Activated naive CD8-positive, alpha-beta T cell treated with anti-CD3 and anti-CD28 coated beads, Interleukin-2, amount 50 U/mL, for 24 hours (primary cell): ENCODE results near the gene OGFOD3.

ENCODE experiments used
- ATAC-seq: fragments of 150-1000 bp; cut with Tn5 transposase; one replicate; pipeline ENCODE4 v1.10.0; 2021
- DNase-seq: peaks from one replicate; pipeline ENCODE4 v3.0.0; 2021
- H3K27ac Mint-ChIP-seq: one replicate; pipeline ENCODE4 v1.8.0; 2021; ENCODE audit warnings: mild to moderate bottlenecking, mixed read lengths
- H3K27me3 Mint-ChIP-seq: one replicate; pipeline ENCODE4 v1.8.0; 2021; ENCODE audit warnings: mixed read lengths
- H3K36me3 Mint-ChIP-seq: one replicate; pipeline ENCODE4 v1.8.0; 2021; ENCODE audit warnings: low read depth, mixed read lengths
- H3K4me1 Mint-ChIP-seq: one replicate; pipeline ENCODE4 v1.8.0; 2021; ENCODE audit warnings: mixed read lengths
- H3K4me3 Mint-ChIP-seq: one replicate; pipeline ENCODE4 v1.8.0; 2021; ENCODE audit warnings: mild to moderate bottlenecking, moderate library complexity, mixed read lengths
- H3K9me3 Mint-ChIP-seq: one replicate; pipeline ENCODE4 v1.8.0; 2021; ENCODE audit warnings: mixed read lengths

OGFOD3 gene

DNA sequence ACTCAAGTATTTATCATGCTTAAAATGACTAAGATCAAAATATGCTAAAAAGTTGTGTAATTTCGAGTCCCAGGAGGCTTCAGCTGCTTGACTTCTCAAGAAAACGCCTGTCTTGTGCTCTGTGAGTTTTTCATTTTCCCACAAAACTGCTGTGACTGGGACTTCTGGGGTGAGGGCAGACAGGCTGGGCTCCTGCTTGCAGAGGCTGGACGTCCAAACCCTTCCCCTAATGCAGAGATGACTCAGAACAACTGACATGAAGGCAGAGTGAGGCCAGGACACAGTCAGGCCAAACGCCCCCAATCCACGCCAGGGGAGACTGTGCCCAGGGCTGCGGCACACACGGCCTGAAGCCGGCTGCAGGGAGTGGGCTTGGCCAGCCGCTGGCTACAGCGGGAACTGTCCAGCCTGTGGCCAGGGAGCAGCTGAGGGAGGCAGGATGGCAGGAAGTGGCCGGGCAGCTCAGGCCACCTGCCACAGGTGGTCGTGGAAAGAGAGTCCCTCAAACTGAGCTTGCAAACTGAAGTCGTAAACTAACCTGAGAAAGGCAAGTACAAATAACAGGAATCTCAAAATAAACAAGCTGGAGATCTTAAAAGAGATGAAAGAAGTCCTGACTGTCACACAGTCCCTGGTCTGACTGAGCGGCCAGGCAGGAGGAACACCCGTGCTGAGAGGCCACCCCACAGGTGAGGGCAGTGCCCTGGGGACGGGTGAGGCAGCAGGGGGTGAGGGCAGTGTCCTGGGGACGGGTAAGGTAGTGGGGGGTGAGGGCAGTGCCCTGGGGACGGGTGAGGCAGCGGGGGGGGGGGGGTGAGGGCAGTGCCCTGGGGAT is 21.6 kb downstream of the OGFOD3 start:
- Mint-ChIP-seq H3K27ac (no peak overlapping the region), H3K4me3 (no peak overlapping the region), H3K27me3 (no peaks in the 10 kb centered on the region), H3K9me3 (no peaks in the 10 kb centered on the region), H3K4me1 (peaks cover 11% of the 10 kb centered on the region), H3K36me3 (peaks cover 5% of the 10 kb centered on the region)
- DNase-seq (no peak), ATAC-seq (no peak)

GRCh38 chr17:82394278-82394677 is 24.1 kb downstream of the OGFOD3 start:
- no peaks in the 10 kb centered on the region for H3K36me3 Mint-ChIP-seq
- no peak overlapping the region for H3K4me3 Mint-ChIP-seq
- H3K27me3 Mint-ChIP-seq = no peaks in the 10 kb centered on the region
- no peak overlapping the region for H3K27ac Mint-ChIP-seq
- H3K4me1 Mint-ChIP-seq = no peaks in the 10 kb centered on the region
- no peak for ATAC-seq
- no peak for DNase-seq
- no peaks in the 10 kb centered on the region for H3K9me3 Mint-ChIP-seq

GRCh38 chr17:82392941-82393340 is 25.4 kb downstream of the OGFOD3 start:
- Mint-ChIP-seq H3K27me3 (no peaks in the 10 kb centered on the region), H3K36me3 (no peaks in the 10 kb centered on the region), H3K9me3 (no peaks in the 10 kb centered on the region), H3K27ac (no peak overlapping the region), H3K4me3 (no peak overlapping the region), H3K4me1 (no peaks in the 10 kb centered on the region)
- no peak for ATAC-seq
- DNase-seq = no peak

- no peak for DNase-seq
- ATAC-seq = no peak
- H3K27me3 Mint-ChIP-seq = peaks cover 2% of the 10 kb centered on the region
- H3K27ac Mint-ChIP-seq = no peak overlapping the region
- peaks cover 2% of the 10 kb centered on the region for H3K4me1 Mint-ChIP-seq
- H3K4me3 Mint-ChIP-seq = no peak overlapping the region
- H3K9me3 Mint-ChIP-seq = no peaks in the 10 kb centered on the region
- no peaks in the 10 kb centered on the region for H3K36me3 Mint-ChIP-seq
Measured at GRCh38 chr17:82392209-82392920, 26.0 kb downstream of the OGFOD3 start.

DNA sequence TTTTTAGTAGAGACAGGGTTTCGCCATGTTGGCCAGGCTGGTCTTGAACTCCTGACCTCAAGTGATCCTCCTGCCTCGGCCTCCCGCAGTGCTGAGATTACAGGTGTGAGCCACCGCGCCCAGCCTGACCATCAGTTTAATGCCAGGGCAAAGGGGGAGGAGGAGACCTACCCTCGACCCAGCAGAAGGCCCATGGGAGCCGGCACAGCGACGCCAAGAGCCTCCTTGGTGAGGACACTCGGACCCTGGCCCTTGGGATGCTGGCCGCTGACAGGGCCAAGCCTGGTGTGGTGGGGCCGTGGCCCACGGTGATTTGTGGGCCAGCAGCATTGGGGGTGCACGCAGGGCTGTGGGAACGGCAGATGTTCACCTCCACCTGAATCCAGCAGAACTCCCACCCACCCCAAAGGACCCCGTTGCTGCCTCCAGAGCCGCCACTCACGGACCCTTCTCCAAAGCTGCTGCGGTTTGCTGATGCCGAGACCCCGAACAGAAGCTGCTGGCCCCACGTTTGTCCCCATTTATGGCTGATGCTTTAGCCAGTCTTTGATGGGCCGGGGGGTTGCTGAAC is 26.8 kb downstream of the OGFOD3 start:
- H3K4me1 Mint-ChIP-seq = peaks cover 2% of the 10 kb centered on the region
- no peaks in the 10 kb centered on the region for H3K9me3 Mint-ChIP-seq
- ATAC-seq (no peak), DNase-seq (no peak)
- H3K27ac Mint-ChIP-seq = no peak overlapping the region
- no peaks in the 10 kb centered on the region for H3K36me3 Mint-ChIP-seq
- H3K27me3 Mint-ChIP-seq = peaks cover 2% of the 10 kb centered on the region
- H3K4me3 Mint-ChIP-seq = no peak overlapping the region

- Mint-ChIP-seq H3K36me3 (no peaks in the 10 kb centered on the region), H3K27ac (no peak overlapping the region), H3K4me3 (no peak overlapping the region), H3K9me3 (no peaks in the 10 kb centered on the region), H3K4me1 (peaks cover 2% of the 10 kb centered on the region), H3K27me3 (peaks cover 2% of the 10 kb centered on the region)
- DNase-seq = no peak
- no peak for ATAC-seq
Measured at GRCh38 chr17:82390860-82391435, 27.4 kb downstream of the OGFOD3 start.

DNA sequence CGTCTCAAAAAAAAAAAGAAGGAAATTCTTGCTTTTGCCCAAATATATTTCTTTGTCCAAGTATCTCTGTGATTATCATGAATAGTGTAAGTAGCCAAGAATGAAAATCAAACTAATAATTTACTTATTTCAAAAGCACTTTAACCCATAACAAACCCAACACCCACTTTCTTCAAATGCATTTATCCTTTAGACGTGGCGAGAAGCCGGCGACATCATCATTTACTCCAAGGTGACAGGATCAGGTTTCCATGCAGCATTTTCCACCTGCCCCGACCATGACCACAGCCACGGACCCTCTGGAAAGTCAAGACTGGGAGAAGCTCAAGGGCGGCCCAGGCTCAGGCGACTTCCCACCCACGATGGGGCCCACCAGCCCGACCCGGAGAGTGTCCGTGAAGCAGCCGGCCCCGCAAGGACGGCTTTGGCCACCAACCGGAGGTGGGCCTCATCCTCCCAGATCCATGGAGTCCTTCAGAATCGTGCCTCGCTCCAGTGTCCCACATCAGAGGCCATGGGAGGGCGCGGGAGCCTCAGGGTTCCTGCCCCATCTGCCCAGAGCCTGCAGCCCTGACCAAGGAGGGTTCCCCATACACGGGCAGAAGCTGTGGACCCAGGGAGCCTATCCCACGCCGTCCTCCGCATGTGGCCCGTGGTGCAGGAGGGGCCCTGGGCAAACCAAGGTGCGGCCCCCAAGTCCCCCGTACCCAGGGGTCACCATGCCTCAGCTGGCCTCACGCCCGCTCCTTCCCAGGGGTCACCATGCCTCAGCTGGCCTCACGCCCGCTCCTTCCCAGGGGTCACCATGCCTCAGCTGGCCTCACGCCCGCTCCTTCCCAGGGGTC is 28.1 kb downstream of the OGFOD3 start:
- Mint-ChIP-seq H3K4me3 (no peak overlapping the region), H3K27me3 (peaks cover 5% of the 10 kb centered on the region)

DNA sequence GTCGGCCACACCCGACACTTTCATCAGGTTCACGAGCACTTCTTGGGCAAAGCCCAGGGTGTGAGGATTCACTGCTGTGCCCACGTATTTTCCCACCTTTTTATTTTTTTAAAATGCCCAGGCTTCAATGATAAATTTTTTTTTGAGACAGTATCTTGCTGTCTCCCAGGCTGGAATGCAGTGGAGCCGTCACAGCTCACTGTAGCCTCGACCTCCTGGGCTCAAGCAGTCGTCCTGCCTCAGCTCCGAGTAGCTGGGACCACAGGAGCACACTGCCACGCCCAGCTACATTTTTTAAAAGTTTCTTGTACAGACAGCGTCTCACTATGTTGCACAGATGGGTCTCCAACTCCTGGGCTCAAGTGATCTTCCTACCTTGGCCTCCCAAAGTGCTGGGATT is 29.0 kb downstream of the OGFOD3 start:
- Mint-ChIP-seq H3K36me3 (no peaks in the 10 kb centered on the region), H3K4me3 (no peak overlapping the region), H3K9me3 (no peaks in the 10 kb centered on the region), H3K27ac (no peak overlapping the region), H3K27me3 (peaks cover 5% of the 10 kb centered on the region), H3K4me1 (peaks cover 2% of the 10 kb centered on the region)
- no peak for DNase-seq
- ATAC-seq = no peak

More for the DNA sequence above, 28.1 kb downstream of the OGFOD3 start:
- no peak overlapping the region for H3K27ac Mint-ChIP-seq
- H3K4me1 Mint-ChIP-seq = peaks cover 2% of the 10 kb centered on the region
- DNase-seq (no peak), ATAC-seq (no peak)
- H3K9me3 Mint-ChIP-seq = no peaks in the 10 kb centered on the region
- H3K36me3 Mint-ChIP-seq = no peaks in the 10 kb centered on the region

GRCh38 chr17:82388922-82389283 is 29.5 kb downstream of the OGFOD3 start:
- Mint-ChIP-seq H3K9me3 (no peaks in the 10 kb centered on the region), H3K4me1 (peaks cover 2% of the 10 kb centered on the region), H3K27me3 (peaks cover 5% of the 10 kb centered on the region), H3K27ac (no peak overlapping the region), H3K36me3 (no peaks in the 10 kb centered on the region), H3K4me3 (no peak overlapping the region)
- DNase-seq (no peak), ATAC-seq (no peak)

GRCh38 chr17:82388223-82388921 is 30.0 kb downstream of the OGFOD3 start:
- no peak overlapping the region for H3K4me3 Mint-ChIP-seq
- H3K4me1 Mint-ChIP-seq = peaks cover 2% of the 10 kb centered on the region
- no peak for ATAC-seq
- no peaks in the 10 kb centered on the region for H3K9me3 Mint-ChIP-seq
- H3K36me3 Mint-ChIP-seq = no peaks in the 10 kb centered on the region
- H3K27me3 Mint-ChIP-seq = peaks cover 5% of the 10 kb centered on the region
- no peak overlapping the region for H3K27ac Mint-ChIP-seq
- DNase-seq = no peak

DNA sequence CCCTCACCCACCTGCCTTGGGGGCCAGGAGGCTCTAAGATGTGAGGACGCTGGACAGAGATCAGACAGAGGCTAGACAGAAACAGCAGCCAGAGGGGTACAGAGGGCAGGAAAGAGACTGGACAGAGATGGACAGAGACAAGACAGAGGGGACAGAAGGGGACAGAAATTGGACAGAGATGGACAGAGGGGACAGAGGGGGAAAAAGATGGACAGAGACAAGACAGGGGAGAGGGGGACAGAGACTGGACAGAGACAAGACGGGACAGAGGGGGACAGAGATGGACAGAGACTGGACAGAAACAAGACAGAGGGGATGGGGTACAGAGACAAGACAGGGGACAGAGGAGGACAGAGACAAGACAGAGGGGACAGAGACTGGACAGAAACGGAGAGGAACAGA is 30.7 kb downstream of the OGFOD3 start:
- no peak overlapping the region for H3K27ac Mint-ChIP-seq
- no peaks in the 10 kb centered on the region for H3K9me3 Mint-ChIP-seq
- peaks cover 5% of the 10 kb centered on the region for H3K27me3 Mint-ChIP-seq
- peaks cover 2% of the 10 kb centered on the region for H3K4me1 Mint-ChIP-seq
- no peaks in the 10 kb centered on the region for H3K36me3 Mint-ChIP-seq
- ATAC-seq = no peak
- DNase-seq = no peak
- no peak overlapping the region for H3K4me3 Mint-ChIP-seq

DNA sequence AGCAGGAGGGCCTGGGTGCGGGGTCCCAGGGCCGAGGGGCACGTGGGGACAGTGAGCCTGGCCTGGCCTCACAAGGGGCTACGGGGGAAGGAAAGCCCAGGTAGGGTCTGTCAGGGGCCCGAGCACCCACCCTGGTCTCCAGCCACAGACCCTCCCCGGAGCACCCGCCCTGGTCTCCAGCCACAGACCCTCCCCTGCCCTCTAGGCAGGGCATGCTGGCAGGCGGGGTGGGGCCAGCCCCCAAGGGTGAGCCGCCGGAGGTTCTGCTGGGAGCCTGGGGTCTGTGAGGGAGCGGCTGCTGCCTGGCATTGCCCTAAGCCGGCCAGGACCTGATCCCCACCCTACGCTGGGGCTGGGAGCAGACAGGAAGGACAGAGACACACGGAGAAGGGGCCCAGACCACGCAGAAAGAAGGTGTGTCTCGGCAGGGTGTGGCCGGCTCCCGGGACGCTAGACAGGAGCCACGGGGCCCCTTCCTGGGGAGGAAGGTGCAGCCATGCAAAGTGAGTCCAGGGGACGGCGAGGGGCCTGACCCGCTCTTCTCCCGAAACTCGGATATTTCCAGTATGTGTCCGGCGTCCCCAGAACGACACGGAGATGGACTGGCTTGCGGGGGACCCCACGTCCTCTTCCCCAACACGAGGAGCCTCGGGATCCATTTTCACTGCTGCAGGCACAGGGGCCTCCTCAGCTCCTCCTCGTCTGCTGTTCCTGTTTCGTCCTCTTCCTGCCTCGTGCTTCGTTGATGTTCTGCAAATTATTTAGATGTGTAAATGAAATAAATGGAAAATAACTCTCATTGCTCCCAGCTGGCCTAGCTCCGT is 31.3 kb downstream of the OGFOD3 start:
- DNase-seq (no peak), ATAC-seq (no peak)
- H3K36me3 Mint-ChIP-seq = no peaks in the 10 kb centered on the region
- no peak overlapping the region for H3K4me3 Mint-ChIP-seq
- no peaks in the 10 kb centered on the region for H3K9me3 Mint-ChIP-seq
- peaks cover 5% of the 10 kb centered on the region for H3K27me3 Mint-ChIP-seq
- no peak overlapping the region for H3K27ac Mint-ChIP-seq
- H3K4me1 Mint-ChIP-seq = peaks cover 2% of the 10 kb centered on the region

GRCh38 chr17:82386255-82386831 is 32.0 kb downstream of the OGFOD3 start:
- H3K4me3 Mint-ChIP-seq = no peak overlapping the region
- no peak for DNase-seq
- peaks cover 9% of the 10 kb centered on the region for H3K27me3 Mint-ChIP-seq
- no peak for ATAC-seq
- H3K9me3 Mint-ChIP-seq = no peaks in the 10 kb centered on the region
- H3K4me1 Mint-ChIP-seq = peaks cover 4% of the 10 kb centered on the region
- H3K36me3 Mint-ChIP-seq = no peaks in the 10 kb centered on the region
- H3K27ac Mint-ChIP-seq = no peak overlapping the region
